Tibial nerve (tissue), 4 donors: ENCODE results near the gene PSENEN. TPM values are rescaled to one million over a fixed set of nuclear protein-coding genes. Genes with fewer than 3 reads are reported as not detected.
"Not testable (repeated sequence)": the region's sequence is repeated elsewhere in the genome, so short reads cannot be mapped to it uniquely, and the experiment has no call there.

ENCODE experiments used
- DNase-seq, 2 donors: peaks; one replicate each; pipeline ENCODE4 v3.0.0-alpha.2; 2019; ENCODE audit warnings: low spot score in 2 of 2
- H3K27ac ChIP-seq, 4 donors: fragments of 200-600 bp; sonication (generic) in 3 of 4; one replicate each; pipeline ENCODE4 v1.5.1; 2017 to 2019; ENCODE audit warnings: mild to moderate bottlenecking in 1 of 4
- H3K27me3 ChIP-seq, 2 donors: fragments of 200-600 bp; sonication (generic) in 1 of 2; one replicate each; pipeline versions ENCODE4 v1.5.1 to v1.6.0; 2017 to 2019
- H3K36me3 ChIP-seq, 3 donors: fragments of 200-600 bp; sonication (generic); one replicate each; pipeline ENCODE4 v1.5.1; 2018 to 2019
- H3K4me1 ChIP-seq, 4 donors: fragments of 200-600 bp; sonication (generic) in 3 of 4; one replicate each; pipeline ENCODE4 v1.5.1; 2017 to 2019
- H3K4me3 ChIP-seq, 4 donors: fragments of 200-600 bp; sonication (generic) in 3 of 4; one replicate each; pipeline ENCODE4 v1.5.1; 2017 to 2019; ENCODE audit warnings: mild to moderate bottlenecking in 1 of 4, moderate library complexity in 1 of 4
- H3K9me3 ChIP-seq, 4 donors: fragments of 200-600 bp; sonication (generic) in 3 of 4; one replicate each; pipeline ENCODE4 v1.5.1; 2017 to 2019
- EP300 ChIP-seq, 2 donors: sonication (generic); formaldehyde crosslinking; IDR thresholded peaks; one replicate each; pipeline ENCODE4 v1.6.1; 2017; ENCODE audit warnings: antibody characterized with exemption in 2 of 2, mild to moderate bottlenecking in 1 of 2
- POLR2A ChIP-seq, 2 donors: fragments of 450-650 bp; IDR thresholded peaks; one replicate each; pipeline ENCODE4 v1.6.1; 2017; ENCODE audit warnings: antibody characterized with exemption in 2 of 2, mild to moderate bottlenecking in 2 of 2, moderate library complexity in 2 of 2
- WGBS, 2 donors: methylation state at CpG; one replicate each; pipeline ENCODE4 v1.1.5; 2018; 5-methylcytosine and 5-hydroxymethylcytosine counted together
- total RNA-seq, 4 donors: library from RNA; depleted of rRNA; stranded (reverse); fragments of >200 nt; gene quantifications; one replicate each; pipeline ENCODE4 v1.1.0, GENCODE V29; 2016
- TF ChIP-seq, protein P1 (sequence below), 5 experiments: fragments of 200-600 bp in 3 of 5; fragments of 450-650 bp in 2 of 5; sonication (generic) in 3 of 5; IDR thresholded peaks; one replicate each; pipeline ENCODE4 v1.5.1; 2016 to 2019; ENCODE audit warnings: antibody characterized with exemption in 5 of 5, mild to moderate bottlenecking in 3 of 5, moderate library complexity in 2 of 5

Gene PSENEN
- total RNA-seq, 4 donors from 2014 or later: 33.1 to 46.7 (median 40.3) TPM

DNA sequence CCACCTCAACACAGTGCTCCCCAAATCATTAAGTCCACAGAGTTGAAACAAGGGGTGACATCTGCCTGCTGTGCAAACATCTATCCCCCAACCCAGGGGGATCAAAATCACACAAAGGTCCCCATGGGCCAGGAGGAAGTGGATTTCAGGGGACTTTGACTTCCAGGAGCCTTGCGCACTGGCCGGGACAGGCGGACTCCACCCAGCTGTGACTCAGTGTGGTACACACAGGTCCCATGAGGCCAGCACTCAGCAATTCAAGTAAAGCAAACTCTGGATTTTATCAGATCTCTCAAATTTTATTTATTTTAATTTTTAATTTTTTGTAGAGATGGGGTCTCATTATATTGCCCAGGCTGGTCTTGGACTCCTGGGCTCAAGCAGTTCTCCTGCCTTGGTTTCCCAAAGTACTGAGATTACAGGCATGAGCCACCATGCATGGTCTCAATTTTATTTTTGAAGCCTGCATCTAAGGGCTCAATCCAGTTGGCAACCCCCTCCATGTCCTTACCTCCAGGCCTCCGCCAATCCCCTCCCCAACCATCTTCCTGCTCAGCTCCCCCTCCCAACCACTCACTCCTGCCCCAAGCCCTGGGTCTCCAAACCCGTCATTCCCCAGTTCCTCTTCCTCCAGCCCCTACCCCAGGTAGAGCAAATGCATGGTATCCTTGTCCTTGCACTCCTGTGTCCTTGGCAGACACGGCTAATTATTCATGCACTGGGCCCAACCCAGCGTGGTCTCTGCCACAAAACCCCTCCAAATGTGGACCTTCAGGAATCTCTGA lies 48.1 kb downstream of the PSENEN start:
- TF ChIP-seq, protein P1, sequence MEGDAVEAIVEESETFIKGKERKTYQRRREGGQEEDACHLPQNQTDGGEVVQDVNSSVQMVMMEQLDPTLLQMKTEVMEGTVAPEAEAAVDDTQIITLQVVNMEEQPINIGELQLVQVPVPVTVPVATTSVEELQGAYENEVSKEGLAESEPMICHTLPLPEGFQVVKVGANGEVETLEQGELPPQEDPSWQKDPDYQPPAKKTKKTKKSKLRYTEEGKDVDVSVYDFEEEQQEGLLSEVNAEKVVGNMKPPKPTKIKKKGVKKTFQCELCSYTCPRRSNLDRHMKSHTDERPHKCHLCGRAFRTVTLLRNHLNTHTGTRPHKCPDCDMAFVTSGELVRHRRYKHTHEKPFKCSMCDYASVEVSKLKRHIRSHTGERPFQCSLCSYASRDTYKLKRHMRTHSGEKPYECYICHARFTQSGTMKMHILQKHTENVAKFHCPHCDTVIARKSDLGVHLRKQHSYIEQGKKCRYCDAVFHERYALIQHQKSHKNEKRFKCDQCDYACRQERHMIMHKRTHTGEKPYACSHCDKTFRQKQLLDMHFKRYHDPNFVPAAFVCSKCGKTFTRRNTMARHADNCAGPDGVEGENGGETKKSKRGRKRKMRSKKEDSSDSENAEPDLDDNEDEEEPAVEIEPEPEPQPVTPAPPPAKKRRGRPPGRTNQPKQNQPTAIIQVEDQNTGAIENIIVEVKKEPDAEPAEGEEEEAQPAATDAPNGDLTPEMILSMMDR (IDR thresholded peaks at IDR 0.05): no peak
- TF ChIP-seq POLR2A (IDR thresholded peaks at IDR 0.05) (no peak), EP300 (IDR thresholded peaks at IDR 0.05) (no peak)
- H3K4me1 ChIP-seq: peaks cover 0 to 8% (median 0%) of the 10 kb centered on the region in 4 donors
- WGBS, 2 donors: 73 to 76% methylated on average over 7 of the region's 7 CpGs
- no peak overlapping the region for H3K4me3 ChIP-seq
- DNase-seq: no peak
- H3K36me3 ChIP-seq: no peaks in the 10 kb centered on the region
- H3K9me3 ChIP-seq: no peaks in the 10 kb centered on the region
- peaks cover 0 to 30% of the 10 kb centered on the region in 2 donors for H3K27me3 ChIP-seq
- H3K27ac ChIP-seq: no peak overlapping the region

DNA sequence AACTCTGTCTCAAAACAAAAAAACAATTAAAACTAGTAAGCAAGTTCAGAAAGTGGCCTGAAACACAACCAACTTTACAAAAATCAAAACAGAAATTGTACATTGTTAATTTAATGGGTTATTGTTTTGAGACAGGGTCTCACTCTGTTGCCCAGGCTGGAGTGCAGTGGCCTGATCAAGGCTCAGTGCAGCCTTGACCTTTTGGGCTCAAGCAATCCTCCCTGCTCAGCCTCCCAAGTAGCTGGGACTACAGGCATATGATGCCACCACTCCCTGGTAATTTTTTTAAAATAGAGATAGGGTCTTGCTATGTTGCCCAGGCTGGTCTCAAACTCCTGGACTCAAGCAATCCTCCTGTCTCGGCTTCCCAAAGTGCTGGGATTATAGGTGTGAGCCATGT lies 50.1 kb downstream of the PSENEN start:
- peaks cover 0 to 42% of the 10 kb centered on the region in 2 donors for H3K27me3 ChIP-seq
- H3K9me3 ChIP-seq, H3K36me3 ChIP-seq, H3K27ac ChIP-seq, H3K4me3 ChIP-seq, H3K4me1 ChIP-seq, DNase-seq: not testable (repeated sequence)
- 82 to 94% methylated on average over 1 of the region's 1 CpG for WGBS, 2 donors

Other genes with a start within 250 kb of the PSENEN start
- gene DMKN, start 232.0 kb upstream of the PSENEN start, total RNA-seq: 10 to 100 TPM in 3 of 4 donors, 1 to 10 TPM in 1; 8.2 to 33.5 (median 26.5) TPM
- not detected for gene SBSN, start 217.3 kb upstream of the PSENEN start, total RNA-seq
- not detected for gene GAPDHS, start 212.2 kb upstream of the PSENEN start, total RNA-seq
- 100 to 1,000 TPM in 1 of 4 donors, 10 to 100 TPM in 3; 63.8 to 103 (median 68.2) TPM for gene TMEM147, start 200.0 kb upstream of the PSENEN start, total RNA-seq
- under 1 TPM in 1 of 4 donors, not detected in 3; 0.63 TPM for gene ATP4A, start 182.0 kb upstream of the PSENEN start, total RNA-seq
- not detected for gene PMIS2, start 159.5 kb upstream of the PSENEN start, total RNA-seq
- 10 to 100 TPM in 3 of 4 donors, 1 to 10 TPM in 1; 9.8 to 17.1 (median 11.0) TPM for gene HAUS5, start 132.9 kb upstream of the PSENEN start, total RNA-seq
- 10 to 100 TPM; 77.4 to 88.3 (median 80.0) TPM for gene RBM42, start 116.6 kb upstream of the PSENEN start, total RNA-seq
- 1 to 10 TPM in 1 of 4 donors, under 1 TPM in 1, not detected in 2; 0.84 to 2.2 TPM for gene ETV2, start 103.9 kb upstream of the PSENEN start, total RNA-seq
- gene COX6B1, start 97.3 kb upstream of the PSENEN start, total RNA-seq: 100 to 1,000 TPM; 293 to 338 (median 316) TPM
- not detected for gene UPK1A, start 79.1 kb upstream of the PSENEN start, total RNA-seq
- not detected for gene ZBTB32, start 41.1 kb upstream of the PSENEN start, total RNA-seq
- 10 to 100 TPM; 12.9 to 38.7 (median 25.5) TPM for gene KMT2B, start 27.6 kb upstream of the PSENEN start, total RNA-seq
- gene IGFLR1, start 3.2 kb upstream of the PSENEN start, total RNA-seq: 10 to 100 TPM in 2 of 4 donors, 1 to 10 TPM in 2; 4.8 to 25.5 (median 10.7) TPM
- gene U2AF1L4, start 233 bp upstream of the PSENEN start, total RNA-seq: 10 to 100 TPM; 17.8 to 51.1 (median 43.2) TPM
- gene LIN37, start 2.9 kb downstream of the PSENEN start, total RNA-seq: 10 to 100 TPM; 18.1 to 32.7 (median 20.6) TPM
- gene HSPB6, start 11.4 kb downstream of the PSENEN start, total RNA-seq: 100 to 1,000 TPM in 3 of 4 donors, 10 to 100 TPM in 1; 85.2 to 190 (median 124) TPM
- gene PROSER3, start 12.5 kb downstream of the PSENEN start, total RNA-seq: 10 to 100 TPM; 14.2 to 32.7 (median 19.9) TPM
- 10 to 100 TPM in 3 of 4 donors, 1 to 10 TPM in 1; 6.6 to 46.8 (median 26.1) TPM for gene ARHGAP33, start 29.9 kb downstream of the PSENEN start, total RNA-seq
- not detected for gene PRODH2, start 67.2 kb downstream of the PSENEN start, total RNA-seq
- gene NPHS1, start 106.9 kb downstream of the PSENEN start, total RNA-seq: not detected
- under 1 TPM in 1 of 4 donors, not detected in 3; 0.44 TPM for gene KIRREL2, start 111.3 kb downstream of the PSENEN start, total RNA-seq
- 10 to 100 TPM in 2 of 4 donors, 1 to 10 TPM in 2; 8.7 to 19.7 (median 10.7) TPM for gene APLP1, start 122.9 kb downstream of the PSENEN start, total RNA-seq
- 10 to 100 TPM; 15.1 to 23.8 (median 21.8) TPM for gene NFKBID, start 154.9 kb downstream of the PSENEN start, total RNA-seq
- 10 to 100 TPM; 10.5 to 37.6 (median 15.5) TPM for gene HCST, start 156.9 kb downstream of the PSENEN start, total RNA-seq
- gene TYROBP, start 162.6 kb downstream of the PSENEN start, total RNA-seq: 100 to 1,000 TPM in 3 of 4 donors, 10 to 100 TPM in 1; 41.4 to 122 (median 117) TPM
- gene LRFN3, start 190.7 kb downstream of the PSENEN start, total RNA-seq: 10 to 100 TPM in 2 of 4 donors, 1 to 10 TPM in 2; 5.0 to 20.4 (median 8.6) TPM
- gene SDHAF1, start 249.5 kb downstream of the PSENEN start, total RNA-seq: 10 to 100 TPM; 67.8 to 88.9 (median 77.1) TPM